Kidney capillary endothelial cell (primary cell): Measurements from ENCODE around the gene ZC3H12A.
A peak's percentile ranks its signal among the peaks of the same experiment; 100 is the strongest.

Source experiments
- DNase-seq: peaks from one replicate; pipeline ENCODE4 v3.0.0-alpha.2; 2018; ENCODE audit warnings: low spot score

ZC3H12A gene

DNA sequence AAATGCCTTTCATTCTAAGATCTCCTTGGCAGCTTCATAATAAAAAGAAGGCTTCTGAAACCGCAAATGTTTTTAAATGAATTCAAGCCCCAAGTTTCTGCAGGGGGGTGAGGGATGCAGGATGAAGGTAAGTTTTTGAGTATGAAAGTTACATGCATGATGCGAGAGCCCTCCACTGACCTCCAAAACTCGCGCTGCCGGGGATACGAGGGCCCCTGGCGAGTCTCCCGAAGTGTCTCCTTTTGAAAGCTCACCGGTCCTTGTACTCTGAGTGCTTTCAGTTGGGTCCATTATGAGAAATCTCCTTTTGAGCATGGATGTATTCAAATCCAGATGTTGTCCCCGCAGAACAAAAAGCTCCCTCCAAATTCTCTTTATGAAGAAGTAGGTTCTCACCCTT lies 18.9 kb upstream of the ZC3H12A start:
- DNase-seq, result no peak

DNA sequence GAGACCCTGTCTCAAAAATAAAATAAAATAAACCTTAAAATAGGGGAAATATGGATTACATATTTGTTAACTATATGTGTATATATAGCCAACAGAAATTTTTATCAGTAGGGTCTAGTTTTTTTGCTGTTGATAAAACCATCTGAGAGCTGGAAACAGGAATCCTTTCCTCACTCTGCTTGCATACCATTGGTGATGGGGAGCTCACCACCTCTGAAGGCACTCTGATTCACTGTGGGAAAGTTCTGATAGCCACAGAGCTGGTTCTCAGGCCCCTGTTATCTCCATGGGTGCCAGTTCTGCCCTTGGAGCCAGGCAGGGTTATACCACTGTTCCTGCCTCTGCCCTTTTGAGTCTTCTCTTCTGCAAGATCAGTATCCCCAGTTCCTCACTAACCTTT lies 17.8 kb upstream of the ZC3H12A start:
- no peak for DNase-seq

DNA sequence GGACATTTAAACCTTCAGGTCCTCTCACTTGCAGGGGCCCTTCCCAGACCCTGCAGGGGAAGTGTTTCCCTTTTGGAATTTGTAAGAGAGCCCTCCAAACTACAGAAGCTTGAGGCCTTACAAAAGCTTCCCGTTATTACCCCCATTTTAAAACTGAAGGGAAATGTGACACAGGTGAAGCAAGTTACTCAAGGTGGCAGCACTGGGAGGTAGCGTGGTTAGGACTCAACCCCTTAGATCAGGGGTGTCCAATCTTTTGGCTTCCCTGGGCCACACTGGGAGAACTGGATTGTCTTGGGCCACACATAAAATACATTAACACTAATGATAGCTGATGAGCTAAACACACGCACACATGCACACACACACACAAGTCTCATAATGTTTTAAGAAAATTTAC lies 15.8 kb upstream of the ZC3H12A start:
- DNase-seq, result no peak

DNA sequence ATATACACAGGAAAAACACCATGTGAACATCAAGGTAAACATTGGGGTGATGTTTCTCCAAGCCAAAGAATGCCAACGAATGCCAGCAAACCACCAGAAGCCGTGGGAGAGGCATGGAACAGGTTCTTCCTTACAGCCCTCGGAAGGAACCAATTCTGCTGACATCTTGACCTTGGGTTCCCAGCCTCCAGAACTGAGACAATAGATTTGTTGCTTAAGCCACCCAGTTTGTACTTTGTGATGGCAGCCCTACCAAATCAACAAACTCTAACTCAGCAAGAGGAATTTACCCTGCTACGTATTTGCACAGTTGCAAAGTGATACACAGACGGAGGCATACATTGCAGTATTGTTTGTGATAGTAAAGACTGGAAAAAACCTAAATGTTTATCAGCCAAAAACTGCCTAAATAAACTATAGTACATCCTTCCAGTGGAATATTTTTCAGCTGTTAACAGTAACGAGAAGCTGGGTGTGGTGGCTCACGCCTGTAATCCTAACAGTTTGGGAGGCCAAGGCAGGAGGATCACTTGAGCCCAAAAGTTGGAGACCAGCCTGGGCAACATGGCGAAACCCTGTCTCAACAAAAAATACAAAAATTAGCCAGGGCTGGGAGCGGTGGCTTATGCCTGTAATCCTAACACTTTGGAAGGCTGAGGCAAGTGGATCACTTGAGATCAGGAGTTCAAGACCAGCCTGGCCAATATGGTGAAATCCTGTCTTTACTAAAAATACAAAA lies 12.5 kb upstream of the ZC3H12A start:
- no peak for DNase-seq

DNA sequence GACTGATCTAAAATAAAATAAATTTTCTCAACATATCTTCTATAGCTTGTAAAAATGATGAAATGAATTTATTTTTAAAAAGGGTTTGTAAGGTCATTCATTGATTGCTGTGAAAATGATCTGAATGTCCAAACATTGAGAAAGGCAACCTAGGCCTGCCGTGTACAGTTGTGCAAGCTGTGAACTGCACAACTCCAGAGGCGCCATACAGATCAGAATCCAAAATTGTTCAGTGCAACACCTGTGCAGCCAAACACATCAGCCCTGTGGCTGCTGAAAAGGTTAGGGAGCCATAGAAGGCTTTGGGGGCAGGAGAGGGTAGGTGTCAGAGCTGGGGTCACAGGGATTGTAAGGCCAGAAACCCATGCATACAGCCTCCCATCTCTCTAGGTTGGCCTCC lies 9.9 kb upstream of the ZC3H12A start:
- no peak for DNase-seq

DNA sequence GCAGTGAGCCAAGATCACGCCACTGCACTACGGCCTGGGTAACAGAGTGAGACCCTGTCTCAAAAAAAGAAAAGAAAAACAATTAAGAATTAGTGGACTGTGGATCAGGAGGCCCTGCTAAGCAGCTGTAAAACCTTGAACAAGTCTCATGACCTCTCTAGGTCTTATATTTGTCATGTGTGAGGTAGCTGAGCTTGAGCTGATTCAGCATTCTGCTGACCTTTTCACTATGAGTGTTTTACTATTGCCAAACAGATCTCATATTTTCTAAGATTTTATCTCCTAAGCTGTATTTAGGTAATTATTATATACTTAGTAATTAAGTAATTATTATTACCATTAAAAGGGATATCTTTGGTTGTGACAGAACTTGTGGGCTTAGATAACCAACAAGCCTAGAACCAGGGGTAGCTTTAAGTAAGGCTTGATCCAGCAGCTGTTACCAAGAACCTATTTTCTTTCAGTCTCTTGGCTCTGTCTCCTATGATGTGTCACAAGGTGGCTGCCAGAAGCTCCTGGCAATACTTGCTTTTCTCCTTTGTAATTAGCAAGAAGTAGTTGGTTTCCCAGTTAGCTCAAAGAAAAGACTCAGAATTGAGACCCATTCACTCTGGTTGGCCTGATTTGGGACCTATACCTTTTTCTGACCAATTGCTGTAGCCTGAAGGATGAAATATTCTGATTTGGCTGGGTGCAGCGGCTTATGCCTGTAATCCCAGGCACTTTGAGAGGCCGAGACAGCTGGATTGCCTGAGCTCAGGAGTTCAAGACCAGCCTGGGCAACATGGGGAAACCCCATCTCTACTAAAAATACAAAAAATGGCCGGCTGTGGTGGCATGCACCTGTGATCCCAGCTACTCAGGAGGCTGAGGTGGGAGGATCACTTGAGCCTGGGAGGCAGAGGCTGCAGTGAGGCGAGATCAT lies 8.5 kb upstream of the ZC3H12A start:
- DNase-seq, result no peak

DNA sequence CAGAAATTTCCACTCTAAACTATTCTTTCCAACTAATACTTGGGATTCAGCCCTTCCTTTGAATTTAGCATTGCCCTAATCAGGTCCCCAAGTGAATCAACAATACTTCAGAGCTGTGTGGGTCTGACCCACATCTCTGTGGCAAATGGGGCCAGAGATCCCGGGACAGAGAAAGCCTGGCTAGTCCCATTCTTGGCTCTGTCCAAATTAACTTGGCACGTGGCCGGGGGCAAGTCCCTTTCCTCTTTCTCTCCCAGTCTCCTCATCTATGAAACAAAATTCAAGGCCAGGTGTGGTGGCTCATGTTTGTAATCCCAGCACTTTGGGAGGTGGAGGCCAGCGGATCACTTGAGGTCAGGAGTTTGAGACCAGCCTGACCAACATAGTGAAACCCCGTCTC lies 6.3 kb upstream of the ZC3H12A start:
- DNase-seq, result no peak

DNA sequence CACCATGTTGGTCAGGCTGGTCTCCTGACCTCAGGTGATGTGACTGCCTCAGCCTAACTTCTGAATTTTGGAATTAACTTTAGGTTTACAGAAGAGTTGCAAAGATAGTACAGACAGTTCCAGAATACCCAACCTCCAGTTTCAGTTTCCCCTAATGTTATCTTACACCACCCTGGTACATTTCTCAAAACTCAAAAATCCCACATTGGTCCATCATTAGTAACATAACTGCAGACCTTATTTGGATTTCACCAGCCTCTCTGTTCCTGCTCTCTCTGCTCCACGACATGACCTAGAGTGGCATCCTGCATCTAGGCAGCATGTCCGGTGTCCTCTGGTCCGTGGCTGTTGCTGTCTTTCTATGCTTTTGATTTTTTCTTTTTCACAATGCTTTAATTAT lies 5.0 kb upstream of the ZC3H12A start:
- no peak for DNase-seq

DNA sequence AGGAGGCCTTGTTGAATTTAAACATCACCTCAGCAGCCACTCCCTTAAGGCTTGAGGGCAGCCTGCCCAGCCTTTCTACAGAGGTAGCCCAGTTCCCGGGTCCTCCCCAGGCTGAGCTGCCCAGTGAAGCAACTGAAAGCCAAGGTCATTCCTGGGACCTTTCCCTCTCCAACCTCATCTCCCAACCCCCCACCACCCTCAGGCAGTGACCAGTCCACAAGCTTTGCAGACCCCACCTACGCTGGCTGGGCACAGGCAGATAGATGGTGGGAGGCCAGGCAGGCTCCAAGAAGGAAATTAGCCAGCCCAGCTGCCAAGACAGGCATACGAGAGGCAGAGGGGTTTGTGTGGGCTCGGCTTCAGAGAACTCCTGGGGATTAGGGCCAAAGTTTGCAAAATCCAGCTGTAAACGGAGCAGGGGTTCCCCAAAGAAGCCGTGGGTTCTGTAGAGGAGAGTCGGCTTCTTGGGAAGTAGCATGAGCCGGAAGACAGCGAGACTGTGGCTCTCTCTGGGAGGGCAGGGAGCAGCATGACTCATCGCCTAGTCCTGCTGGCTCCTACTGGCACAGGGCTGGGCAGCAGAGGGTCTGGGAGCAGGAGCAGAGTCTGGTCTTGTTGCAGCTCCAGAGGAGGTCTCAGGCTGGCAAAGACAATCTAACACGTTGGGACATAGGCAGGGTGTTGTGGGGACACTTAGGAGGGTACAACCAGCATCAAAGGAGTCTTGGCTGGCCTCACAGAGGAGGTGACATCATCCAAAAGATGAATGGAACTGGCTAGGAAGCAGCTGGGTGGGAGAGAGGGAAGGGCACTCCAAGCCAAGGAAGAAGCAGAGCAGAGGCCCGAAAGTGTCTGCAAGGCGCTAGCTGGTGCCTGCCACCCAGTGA lies 2.8 kb upstream of the ZC3H12A start:
- DNase-seq, result peak; percentile 95

DNA sequence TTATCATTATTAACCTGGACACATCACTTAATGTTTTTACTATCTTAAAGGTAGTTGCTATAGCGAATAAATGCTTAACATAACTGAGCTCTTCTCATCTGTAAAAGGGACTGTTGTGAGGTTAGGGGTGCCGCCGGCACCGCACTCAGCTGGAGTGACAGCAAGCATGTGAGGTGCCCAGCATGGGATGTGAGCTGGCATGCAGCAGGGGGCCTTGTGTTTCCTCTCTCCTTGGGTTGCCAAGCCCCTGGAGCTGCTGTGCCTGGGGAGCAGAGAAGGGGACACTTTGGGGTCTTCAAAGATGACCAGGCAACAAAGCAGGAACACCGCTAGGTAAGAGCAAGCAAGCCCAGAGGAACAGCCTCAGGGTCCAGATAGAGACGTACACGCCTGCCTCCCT lies 2.1 kb upstream of the ZC3H12A start:
- DNase-seq, result no peak

DNA sequence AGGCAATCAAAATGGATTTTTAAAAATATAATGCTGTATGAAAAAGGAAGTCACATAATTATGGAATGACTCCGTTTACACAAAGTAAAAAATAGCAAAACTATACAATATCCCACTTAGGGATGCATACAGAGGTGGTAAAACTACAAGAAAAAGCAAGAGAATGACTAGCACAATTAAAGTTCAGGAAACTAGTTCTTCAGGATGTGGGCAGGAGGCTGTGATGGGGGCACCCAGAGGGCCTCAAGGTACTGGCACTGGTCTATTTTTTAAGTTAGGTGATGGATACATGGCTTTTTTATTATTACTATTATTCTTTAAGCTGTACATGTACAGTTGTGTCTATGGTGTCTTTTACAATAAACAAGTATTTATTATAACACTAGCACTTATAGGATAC lies 1.4 kb upstream of the ZC3H12A start:
- no peak for DNase-seq

DNA sequence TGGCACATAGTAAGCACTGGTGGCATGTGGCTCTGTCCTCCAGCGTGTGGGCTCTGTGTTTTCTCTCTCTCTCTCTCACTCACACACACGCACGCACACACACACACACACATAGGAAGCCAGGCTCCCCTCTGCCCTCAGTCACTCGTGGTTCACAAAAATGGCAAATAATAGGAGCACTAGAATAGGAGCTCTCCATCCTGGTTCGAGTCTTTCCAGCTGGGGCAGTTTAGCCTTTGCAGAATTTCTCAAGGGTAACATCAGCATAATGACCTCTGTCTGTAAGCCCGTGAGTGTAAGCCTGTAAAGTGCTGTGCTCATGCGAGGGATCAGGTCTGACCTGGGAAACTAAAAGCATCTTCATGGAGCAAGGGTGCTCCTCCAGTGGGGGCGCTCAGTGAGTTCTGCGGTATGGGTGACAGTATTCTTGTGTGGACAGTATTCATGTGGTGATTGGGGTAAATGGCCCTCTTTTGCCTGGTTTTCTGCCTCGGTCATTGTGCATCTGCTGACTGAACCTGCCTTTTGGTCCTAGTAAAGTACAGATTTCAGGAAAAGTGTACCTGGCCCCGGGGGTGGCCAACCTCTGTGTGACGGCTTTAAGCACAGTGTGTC lies 842 bp upstream of the ZC3H12A start:
- DNase-seq, result no peak

DNA sequence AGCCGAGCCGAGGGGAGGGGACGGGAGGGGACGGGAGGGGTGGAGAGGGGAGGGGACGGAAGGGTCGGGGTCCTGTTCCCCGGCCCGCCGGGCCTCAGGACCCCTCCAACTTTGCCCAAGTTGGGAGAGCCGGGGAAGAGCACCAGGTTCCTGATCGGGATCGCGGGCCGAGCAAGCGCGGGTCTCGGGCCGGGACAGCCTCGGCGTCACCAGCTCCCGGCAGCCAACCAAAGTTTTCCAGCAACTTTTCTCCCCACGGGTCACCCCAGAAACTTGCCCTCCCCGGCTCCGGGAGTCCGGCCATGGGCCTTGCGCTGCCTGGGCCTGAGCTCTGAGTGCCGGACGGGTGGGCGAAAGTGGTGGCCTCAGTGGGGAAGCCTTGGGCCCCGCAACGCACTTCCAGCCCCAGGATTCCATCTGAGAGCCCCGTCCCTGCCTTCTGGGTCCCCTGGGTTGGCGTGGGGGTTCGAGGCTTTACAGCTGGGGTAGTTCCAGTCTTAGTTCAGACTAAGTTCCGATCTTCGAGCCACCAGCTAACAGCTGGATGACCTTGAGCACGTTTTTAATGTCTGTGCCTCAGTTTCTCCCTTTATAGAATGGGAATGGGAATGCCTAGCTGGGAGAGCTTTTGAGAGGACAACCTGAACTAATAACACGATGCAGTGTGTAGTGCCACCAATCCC lies 458 bp downstream of the ZC3H12A start:
- no peak for DNase-seq

DNA sequence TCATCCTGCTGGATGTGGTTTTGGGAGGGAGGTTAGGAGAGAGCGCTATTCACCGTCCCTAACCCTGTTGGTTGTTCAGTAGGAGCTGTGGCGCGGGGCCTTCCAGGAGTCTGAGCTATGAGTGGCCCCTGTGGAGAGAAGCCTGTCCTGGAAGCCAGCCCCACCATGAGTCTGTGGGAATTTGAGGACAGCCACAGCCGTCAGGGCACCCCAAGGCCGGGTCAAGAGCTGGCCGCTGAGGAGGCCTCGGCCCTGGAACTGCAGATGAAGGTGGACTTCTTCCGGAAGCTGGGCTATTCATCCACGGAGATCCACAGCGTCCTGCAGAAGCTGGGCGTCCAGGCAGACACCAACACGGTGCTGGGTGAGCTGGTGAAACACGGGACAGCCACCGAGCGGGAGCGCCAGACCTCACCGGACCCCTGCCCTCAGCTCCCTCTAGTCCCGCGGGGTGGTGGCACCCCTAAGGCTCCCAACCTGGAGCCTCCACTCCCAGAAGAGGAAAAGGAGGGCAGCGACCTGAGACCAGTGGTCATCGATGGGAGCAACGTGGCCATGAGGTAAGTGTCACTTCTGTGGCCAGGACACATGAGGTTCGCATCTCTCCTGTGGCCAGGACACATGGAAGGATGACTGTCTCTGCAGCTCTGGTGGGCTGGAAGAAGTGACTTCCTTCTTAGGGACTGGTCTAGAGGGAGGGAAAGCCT lies 1.2 kb downstream of the ZC3H12A start:
- DNase-seq, result no peak

DNA sequence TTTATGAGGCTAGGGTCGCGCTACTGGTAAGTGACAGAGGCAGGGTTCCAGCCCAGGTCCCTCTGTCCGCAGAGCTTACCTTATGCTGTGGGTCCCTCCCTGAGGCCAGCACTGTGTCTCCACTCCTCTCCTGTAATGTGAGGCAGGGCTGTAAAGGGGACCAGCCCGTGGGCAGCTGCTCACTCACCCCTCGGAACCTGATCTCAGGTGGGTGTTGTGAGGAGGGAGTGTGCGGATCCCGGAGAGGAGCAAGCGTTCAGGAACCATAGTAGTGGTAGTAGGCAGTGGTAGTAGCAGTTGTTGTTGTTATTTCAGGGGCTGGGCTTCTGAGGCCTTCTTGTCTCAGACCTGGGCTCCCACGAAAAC lies 1.7 kb downstream of the ZC3H12A start:
- DNase-seq, result no peak

DNA sequence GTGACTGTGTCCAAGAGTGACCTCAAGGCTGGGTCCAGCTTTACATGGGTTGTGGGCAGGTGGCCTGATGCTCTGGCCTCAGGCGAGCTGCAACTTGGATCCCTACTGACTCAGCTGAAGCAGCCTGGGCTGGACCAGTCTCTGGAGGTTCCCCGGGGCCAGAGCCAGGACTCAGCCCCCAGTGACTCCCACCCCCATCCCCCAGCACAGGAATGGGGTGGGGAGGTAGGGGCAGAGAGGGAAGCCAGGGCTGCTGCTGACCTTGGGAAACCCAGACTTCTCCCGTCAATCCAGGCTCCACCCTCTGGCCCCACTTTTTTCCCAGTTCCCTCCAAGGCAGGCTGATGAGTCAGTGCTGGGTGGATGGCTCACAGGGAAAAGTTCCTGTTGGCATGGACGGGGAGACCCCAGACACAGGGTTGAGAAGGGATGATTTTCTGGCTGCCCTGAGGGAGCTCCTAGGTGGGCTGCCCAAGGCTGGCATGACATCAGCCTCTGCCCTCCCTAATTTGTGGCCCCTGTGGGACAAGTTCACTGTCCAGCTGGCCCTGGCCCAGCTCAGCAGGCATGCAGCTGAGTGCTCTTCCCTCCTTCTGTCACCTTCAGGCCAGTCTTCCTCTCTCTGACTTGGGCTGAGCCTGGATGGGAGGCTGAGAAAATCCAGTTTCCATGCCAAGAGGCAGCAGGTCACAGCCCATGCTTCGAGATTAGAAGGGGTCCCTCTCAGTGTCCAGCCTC lies 2.2 kb downstream of the ZC3H12A start:
- peak; percentile 77 for DNase-seq

DNA sequence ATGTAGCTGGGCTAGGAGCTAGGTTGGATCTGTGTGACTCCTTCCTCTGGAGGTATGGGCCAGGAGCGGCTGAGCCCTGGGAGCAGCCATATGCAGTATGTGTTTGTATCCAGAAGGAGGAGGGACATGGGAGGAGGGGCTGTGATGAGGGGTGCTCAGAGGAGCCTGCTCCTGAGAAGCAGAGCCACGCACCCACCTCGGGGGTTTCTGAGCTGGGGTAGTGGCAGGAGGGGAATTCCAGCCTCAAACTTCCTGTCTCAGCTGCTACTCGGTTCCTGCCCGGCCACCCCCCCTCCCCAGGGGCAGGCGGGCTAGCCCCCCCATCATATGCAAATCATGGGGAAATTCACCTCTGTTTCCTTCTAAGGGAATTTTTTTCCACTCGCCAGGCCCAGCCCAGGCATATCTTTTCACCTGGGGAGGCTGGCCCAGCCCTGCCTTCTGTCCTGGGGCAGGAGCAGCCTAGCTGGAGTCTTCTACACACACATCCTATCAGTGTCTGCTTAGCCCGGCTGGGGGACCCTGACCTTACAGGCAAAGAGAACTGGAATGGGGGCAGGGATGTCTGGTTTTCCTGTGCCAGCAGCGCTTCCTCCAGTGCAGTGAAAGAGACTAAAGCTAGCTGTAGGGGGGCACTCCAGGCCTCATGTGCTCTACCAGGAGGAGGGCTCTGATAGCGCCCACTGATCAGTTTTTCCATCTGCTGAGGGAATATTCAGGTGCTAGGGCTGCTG lies 3.0 kb downstream of the ZC3H12A start:
- DNase-seq, result no peak

DNA sequence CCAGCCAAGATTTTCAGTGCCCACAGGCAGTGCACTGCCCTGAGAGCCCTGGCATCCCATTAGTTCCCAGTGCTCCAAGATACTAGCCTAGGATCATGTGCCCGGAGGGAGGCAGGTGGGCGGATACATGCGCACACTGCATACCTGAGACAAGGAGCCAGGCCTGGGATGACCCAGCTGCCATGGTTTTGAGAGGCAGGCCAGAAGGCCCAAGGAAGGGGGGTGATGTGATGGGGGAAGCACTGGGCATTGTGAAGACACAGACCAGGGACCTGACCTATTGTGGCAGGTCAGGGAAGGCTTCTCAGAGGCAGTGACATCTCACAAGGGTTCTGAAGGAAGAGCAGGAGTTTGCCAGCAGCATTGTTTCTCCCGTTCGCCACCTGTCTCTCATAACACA lies 3.6 kb downstream of the ZC3H12A start:
- DNase-seq, result no peak

DNA sequence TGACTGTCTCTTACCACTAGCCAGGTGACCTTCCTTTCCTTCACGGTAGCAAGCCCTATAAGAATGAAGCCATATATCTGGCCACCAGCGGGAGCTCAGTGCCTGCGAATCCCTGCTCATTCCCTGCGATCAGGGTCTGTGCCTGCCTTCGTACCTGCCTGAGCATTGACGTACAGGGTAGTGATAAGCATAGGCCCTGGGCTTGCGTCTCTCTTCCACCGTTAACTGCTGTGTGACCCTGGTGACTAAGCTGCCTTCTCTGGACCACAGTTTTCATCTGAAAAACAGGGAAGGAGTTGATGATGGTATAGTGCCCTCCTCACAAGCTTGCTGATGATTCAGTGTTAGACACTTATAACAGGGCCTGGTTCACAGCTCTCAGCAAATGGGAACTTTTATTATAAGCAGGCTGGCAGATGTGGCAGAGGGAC lies 4.1 kb downstream of the ZC3H12A start:
- no peak for DNase-seq
